OCI-LY7 (cell line): Measurements from ENCODE around the gene MIP.

ENCODE experiments used
- CTCF ChIP-seq: fragments of 200-600 bp; sonication (generic); conservative IDR thresholded peaks from 2 replicates; pipeline ENCODE4 v1.5.1; 2014; ENCODE audit warnings: mild to moderate bottlenecking, antibody characterized with exemption, low read length, moderate library complexity, mixed read lengths
- EZH2phosphoT487 ChIP-seq: fragments of 200-600 bp; sonication (generic); IDR thresholded peaks from 2 replicates; pipeline ENCODE4 v1.6.1; 2018; ENCODE audit warnings: low read depth, borderline replicate concordance, mild to moderate bottlenecking, mixed run types, antibody characterized with exemption, low read length, moderate library complexity, mixed read lengths

GRCh38 chr12:56411781-56412639, 42.4 kb downstream of the MIP start:
- TF ChIP-seq CTCF, result no peak
- TF ChIP-seq EZH2phosphoT487, result no peak
